Peyer's patch (tissue), 4 donors: ENCODE results near the gene DHX38. TPM values are rescaled to one million over a fixed set of nuclear protein-coding genes. Genes with fewer than 3 reads are reported as not detected.
"Not testable (repeated sequence)": the region's sequence is repeated elsewhere in the genome, so short reads cannot be mapped to it uniquely, and the experiment has no call there.

Source experiments
- DNase-seq, 3 donors: peaks; one replicate each; pipeline ENCODE4 v3.0.0-alpha.2; 2017 to 2019
- H3K27ac ChIP-seq, 4 donors: fragments of 200-600 bp; sonication (generic); one replicate each; pipeline ENCODE4 v1.5.1; 2016 to 2019
- H3K27me3 ChIP-seq, 2 donors: fragments of 200-600 bp; sonication (generic); one replicate each; pipeline ENCODE4 v1.5.1; 2019
- H3K36me3 ChIP-seq, 3 donors: fragments of 200-600 bp; sonication (generic); one replicate each; pipeline ENCODE4 v1.5.1; 2016 to 2019
- H3K4me1 ChIP-seq, 4 donors: fragments of 200-600 bp; sonication (generic); one replicate each; pipeline ENCODE4 v1.5.1; 2016 to 2019
- H3K4me3 ChIP-seq, 4 donors: fragments of 200-600 bp; sonication (generic); 1 replicate in 3 of 4; 2 replicates in 1 of 4; pipeline ENCODE4 v1.5.1; 2016 to 2019; ENCODE audit warnings: mild to moderate bottlenecking in 1 of 4
- H3K9me3 ChIP-seq, 4 donors: fragments of 200-600 bp; sonication (generic); one replicate each; pipeline ENCODE4 v1.5.1; 2016 to 2019; ENCODE audit warnings: mild to moderate bottlenecking in 1 of 4
- POLR2A ChIP-seq, 2 donors: fragments of 450-650 bp; IDR thresholded peaks; one replicate each; pipeline ENCODE4 v1.5.1; 2017; ENCODE audit warnings: antibody characterized with exemption in 2 of 2, mild to moderate bottlenecking in 2 of 2, moderate library complexity in 2 of 2
- total RNA-seq, 4 donors: library from RNA; depleted of rRNA; stranded (reverse); fragments of >200 nt; gene quantifications; one replicate each; pipeline ENCODE4 v1.1.0, GENCODE V29; 2016
- TF ChIP-seq, protein P1 (sequence below), 6 experiments: fragments of 450-650 bp in 4 of 6; fragments of 200-600 bp in 2 of 6; sonication (generic) in 1 of 6; IDR thresholded peaks; one replicate each; pipeline ENCODE4 v1.5.1; 2017 to 2019; ENCODE audit warnings: antibody characterized with exemption in 6 of 6, mild to moderate bottlenecking in 3 of 6, moderate library complexity in 1 of 6

Gene DHX38
- total RNA-seq, 4 donors from 2014 or later = 44.3 to 171 (median 106) TPM

DNA sequence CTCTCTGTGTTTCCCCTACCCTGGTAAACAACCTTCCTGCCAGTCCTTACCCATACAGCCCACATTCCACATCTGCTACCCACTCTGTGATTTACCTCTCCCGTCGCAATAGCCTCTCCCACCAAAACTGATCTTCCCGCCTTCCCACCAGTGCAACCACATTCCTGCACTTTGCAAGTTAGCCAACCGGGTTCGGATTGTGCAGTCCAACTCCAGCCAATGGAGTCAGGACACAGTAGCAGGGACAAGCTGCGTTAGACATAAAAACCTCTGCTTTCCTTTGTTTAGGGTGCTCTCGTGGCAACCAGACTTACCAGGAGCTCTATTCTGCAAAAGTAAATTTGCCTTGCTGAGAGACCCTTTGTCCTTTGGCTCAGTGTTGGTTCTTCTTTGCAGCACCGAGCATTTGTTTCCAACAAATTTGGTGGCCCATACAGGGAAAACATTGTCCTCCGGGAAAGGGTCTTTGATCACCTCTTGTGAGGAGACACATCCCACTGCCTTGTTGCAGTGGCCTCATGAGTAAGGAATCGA, 29.2 kb upstream of the DHX38 start:
- no peaks in the 10 kb centered on the region for H3K27me3 ChIP-seq
- DNase-seq = no peak
- no peak for TF ChIP-seq POLR2A (IDR thresholded peaks at IDR 0.05)
- TF ChIP-seq, protein P1, sequence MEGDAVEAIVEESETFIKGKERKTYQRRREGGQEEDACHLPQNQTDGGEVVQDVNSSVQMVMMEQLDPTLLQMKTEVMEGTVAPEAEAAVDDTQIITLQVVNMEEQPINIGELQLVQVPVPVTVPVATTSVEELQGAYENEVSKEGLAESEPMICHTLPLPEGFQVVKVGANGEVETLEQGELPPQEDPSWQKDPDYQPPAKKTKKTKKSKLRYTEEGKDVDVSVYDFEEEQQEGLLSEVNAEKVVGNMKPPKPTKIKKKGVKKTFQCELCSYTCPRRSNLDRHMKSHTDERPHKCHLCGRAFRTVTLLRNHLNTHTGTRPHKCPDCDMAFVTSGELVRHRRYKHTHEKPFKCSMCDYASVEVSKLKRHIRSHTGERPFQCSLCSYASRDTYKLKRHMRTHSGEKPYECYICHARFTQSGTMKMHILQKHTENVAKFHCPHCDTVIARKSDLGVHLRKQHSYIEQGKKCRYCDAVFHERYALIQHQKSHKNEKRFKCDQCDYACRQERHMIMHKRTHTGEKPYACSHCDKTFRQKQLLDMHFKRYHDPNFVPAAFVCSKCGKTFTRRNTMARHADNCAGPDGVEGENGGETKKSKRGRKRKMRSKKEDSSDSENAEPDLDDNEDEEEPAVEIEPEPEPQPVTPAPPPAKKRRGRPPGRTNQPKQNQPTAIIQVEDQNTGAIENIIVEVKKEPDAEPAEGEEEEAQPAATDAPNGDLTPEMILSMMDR (IDR thresholded peaks at IDR 0.05) = no peak
- no peak overlapping the region for H3K27ac ChIP-seq
- no peaks in the 10 kb centered on the region for H3K9me3 ChIP-seq
- no peak overlapping the region for H3K4me3 ChIP-seq
- no peaks in the 10 kb centered on the region for H3K4me1 ChIP-seq
- no peaks in the 10 kb centered on the region for H3K36me3 ChIP-seq

DNA sequence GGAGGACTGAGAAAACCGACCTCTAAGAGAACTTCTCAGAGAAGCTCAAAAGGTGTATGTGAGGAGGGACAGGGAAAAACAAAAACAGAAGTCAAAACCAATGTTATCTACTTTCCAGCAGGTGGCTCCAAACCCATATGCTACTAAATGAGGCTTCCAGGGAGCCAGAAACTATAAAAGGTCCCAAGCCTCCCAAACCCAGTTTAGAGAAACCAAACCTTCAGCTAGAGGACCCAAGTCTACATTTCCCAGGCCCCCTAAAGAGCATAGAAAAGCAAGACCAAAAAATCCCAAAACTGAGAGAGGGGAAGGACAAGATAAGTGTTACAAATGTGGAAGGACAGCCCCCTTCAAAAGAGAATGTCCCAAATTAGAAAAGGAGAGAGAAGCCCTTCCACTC, 26.9 kb upstream of the DHX38 start:
- Histone ChIP-seq H3K4me1 (no peaks in the 10 kb centered on the region), H3K27me3 (no peaks in the 10 kb centered on the region), H3K9me3 (no peaks in the 10 kb centered on the region), H3K4me3 (no peak overlapping the region), H3K36me3 (no peaks in the 10 kb centered on the region), H3K27ac (no peak overlapping the region)
- no peak for DNase-seq
- TF ChIP-seq, protein P1 (IDR thresholded peaks at IDR 0.05) = peak in 5 of 6 experiments; percentile 2 to 66 (median 62)
- no peak for TF ChIP-seq POLR2A (IDR thresholded peaks at IDR 0.05)

DNA sequence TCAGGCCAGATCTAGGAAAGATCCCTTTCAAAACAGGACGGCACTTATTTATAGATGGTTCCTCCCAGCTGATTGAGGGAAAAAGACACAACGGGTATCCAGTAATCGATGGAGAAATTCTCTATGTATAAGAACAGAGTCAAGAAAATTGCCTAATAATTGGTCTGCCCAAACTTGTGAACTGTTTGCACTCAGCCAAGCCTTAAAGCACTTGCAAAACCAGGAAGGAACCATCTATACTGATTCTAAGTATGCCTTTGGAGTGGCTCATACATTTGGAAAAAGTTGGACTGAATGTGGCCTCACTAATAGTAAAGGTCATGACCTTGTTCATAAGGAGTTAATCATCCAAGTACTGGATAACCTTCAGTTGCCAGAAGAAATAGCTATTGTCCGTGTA, 24.7 kb upstream of the DHX38 start:
- no peaks in the 10 kb centered on the region for H3K27me3 ChIP-seq
- DNase-seq = no peak
- TF ChIP-seq POLR2A (IDR thresholded peaks at IDR 0.05) = no peak
- TF ChIP-seq, protein P1 (IDR thresholded peaks at IDR 0.05) = no peak
- no peaks in the 10 kb centered on the region for H3K4me1 ChIP-seq
- no peak overlapping the region for H3K27ac ChIP-seq
- H3K36me3 ChIP-seq = no peaks in the 10 kb centered on the region
- no peaks in the 10 kb centered on the region for H3K9me3 ChIP-seq
- H3K4me3 ChIP-seq = no peak overlapping the region

DNA sequence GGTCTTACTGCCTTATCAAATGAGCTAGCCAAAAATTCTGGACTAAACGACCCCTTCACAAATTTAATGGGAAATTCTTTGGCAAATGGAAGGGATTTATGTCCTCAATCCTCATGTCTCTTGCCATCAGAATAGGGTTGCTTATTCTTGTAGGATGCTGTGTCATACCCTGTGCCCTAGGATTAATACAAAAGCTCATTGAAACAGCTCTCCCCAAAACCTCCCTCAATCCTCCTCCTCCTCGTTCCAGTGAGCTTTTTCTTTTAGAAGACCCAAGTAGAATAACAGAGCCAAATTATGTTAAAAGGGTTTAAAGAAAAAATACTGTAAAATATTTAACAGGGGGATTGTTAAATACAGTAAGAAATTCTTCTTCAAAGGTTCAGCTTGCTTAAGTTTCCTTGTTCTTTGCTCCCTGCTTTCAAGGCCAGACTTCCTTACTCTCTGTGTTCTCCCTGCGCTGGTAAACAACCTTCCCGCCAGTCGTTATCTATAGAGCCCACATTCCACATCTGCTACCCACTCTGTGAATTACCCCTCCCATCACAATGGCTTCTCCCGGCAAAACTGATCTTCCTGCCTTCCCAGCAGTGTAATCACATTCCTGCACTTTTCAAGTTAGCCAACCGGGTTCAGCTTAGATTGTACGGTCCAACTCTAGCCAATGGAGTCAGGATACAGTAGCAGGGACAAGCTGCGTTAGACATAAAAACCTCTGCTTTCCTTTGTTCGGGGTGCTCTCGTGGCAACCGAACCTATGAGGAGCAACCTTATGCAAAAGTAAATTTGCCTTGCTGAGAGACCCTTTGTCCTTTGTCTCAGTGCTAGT, 20.9 kb upstream of the DHX38 start:
- TF ChIP-seq POLR2A (IDR thresholded peaks at IDR 0.05) = no peak
- TF ChIP-seq, protein P1 (IDR thresholded peaks at IDR 0.05) = no peak
- H3K9me3 ChIP-seq = no peaks in the 10 kb centered on the region
- DNase-seq = no peak

DNA sequence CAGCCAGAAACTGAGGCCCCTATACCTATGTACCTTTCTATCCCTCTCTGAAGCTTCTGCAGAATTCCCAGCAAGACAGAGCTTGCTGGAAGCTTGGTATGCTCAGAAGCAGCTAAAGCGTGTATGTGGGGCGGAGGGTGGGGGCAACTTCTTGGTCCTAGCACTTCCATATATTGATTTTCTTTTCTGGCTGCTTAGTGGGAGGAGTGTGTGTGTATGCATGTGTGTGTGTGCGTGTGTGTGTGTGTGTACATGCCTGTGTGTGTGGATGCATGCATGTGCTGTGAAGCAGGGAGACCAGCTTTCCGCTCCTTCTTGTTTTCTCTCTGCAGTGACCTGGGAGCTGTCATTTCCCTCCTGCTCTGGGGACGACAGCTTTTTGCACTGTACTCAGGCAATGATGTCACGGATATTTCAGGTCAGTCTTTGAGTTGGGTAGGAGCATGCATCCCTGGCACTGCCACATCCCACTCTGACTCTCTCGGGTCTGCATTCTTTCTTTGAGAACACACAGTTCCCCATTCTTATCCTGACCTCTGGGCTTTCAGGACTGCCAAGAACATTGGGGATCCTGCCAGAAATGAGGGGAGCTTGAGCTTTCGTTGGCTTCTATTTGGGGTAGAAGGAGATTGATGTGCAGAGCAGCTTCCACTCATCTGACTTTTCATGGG, 20.0 kb upstream of the DHX38 start:
- DNase-seq = no peak
- Histone ChIP-seq H3K9me3 (no peaks in the 10 kb centered on the region), H3K36me3 (no peaks in the 10 kb centered on the region), H3K4me3 (no peak overlapping the region), H3K4me1 (no peaks in the 10 kb centered on the region), H3K27me3 (no peaks in the 10 kb centered on the region), H3K27ac (no peak overlapping the region)
- TF ChIP-seq, protein P1 (IDR thresholded peaks at IDR 0.05) = no peak
- no peak for TF ChIP-seq POLR2A (IDR thresholded peaks at IDR 0.05)

More for the DNA sequence above, 20.9 kb upstream of the DHX38 start:
- Histone ChIP-seq H3K27me3 (no peaks in the 10 kb centered on the region), H3K4me1 (no peaks in the 10 kb centered on the region), H3K36me3 (no peaks in the 10 kb centered on the region), H3K27ac (no peak overlapping the region), H3K4me3 (no peak overlapping the region)

DNA sequence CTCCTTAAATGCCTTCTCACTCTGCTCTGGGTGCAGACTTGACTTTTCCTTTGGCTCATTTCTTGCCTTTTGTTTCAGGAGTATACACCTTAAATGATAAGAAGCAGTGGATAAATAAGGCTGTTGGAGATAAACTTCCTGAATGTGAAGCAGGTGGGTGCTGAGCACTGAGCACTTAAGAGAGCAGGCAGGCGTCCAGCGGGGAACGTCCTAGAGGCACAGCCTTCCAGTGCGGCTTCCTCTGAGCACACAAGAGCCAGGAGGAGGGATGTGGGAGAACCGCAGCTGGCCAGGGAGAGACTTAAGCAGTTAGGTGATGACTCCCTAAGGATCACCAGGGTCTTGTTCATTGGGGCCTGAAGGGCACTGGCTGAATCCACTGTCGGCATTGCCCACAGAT, 18.6 kb upstream of the DHX38 start:
- not testable (repeated sequence) for H3K27me3 ChIP-seq, H3K27ac ChIP-seq, H3K4me3 ChIP-seq, DNase-seq, H3K36me3 ChIP-seq, H3K9me3 ChIP-seq, H3K4me1 ChIP-seq

DNA sequence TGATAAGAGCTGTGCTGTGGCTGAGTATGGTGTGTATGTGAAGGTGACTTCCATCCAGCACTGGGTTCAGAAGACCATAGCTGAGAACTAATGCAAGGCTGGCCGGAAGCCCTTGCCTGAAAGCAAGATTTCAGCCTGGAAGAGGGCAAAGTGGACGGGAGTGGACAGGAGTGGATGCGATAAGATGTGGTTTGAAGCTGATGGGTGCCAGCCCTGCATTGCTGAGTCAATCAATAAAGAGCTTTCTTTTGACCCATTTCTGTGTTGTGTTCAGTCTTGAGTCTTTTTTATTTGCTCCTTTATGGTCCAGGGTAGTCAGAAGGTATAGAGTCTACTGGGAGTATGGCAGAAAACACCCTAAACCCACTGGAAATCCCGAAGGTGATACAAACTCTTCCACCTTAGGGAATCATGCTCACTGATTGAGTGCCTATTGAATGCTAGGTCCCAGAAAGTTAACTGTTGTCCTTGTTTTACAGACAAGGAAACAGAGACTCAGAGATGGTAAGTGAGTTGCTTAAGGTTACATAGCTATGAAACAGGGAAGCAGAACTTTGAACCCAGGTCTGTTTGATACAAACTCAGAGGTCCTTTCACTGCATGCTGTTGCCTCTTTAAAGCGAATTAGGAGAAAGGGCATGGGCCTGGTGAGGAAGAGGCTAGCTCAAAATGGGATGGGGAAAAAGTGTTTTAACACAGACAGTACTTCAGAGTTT, 16.5 kb upstream of the DHX38 start:
- not testable (repeated sequence) for H3K36me3 ChIP-seq, H3K27me3 ChIP-seq, DNase-seq, H3K4me1 ChIP-seq, H3K9me3 ChIP-seq, H3K4me3 ChIP-seq, H3K27ac ChIP-seq
